Fibroblast of villous mesenchyme (primary cell): ENCODE measurements around the gene SCGB1D4. TPM values are rescaled to one million over a fixed set of nuclear protein-coding genes. Genes with fewer than 3 reads are reported as not detected.

Experiments
- DNase-seq: peaks from one replicate; pipeline ENCODE4 v3.0.0-alpha.2; 2010; ENCODE audit warnings: low read depth
- H3K4me3 ChIP-seq: 2 replicates; pipeline ENCODE4 v1.5.1; 2011; ENCODE audit warnings: low read depth, mild to moderate bottlenecking, low read length
- CTCF ChIP-seq: IDR thresholded peaks from 2 replicates; pipeline ENCODE4 v1.5.1; 2012; ENCODE audit warnings: low read depth, mild to moderate bottlenecking, low read length; ENCODE audit not compliant: insufficient read depth
- total RNA-seq: library from RNA; depleted of rRNA; stranded (reverse); fragments of >200 nt; gene quantifications from 2 replicates; pipeline ENCODE4 v1.2.3, GENCODE V29; 2012

SCGB1D4 gene
- total RNA-seq, 1 donor, result not detected

- DNase-seq, result no peak
- TF ChIP-seq CTCF, result no peak
- no peak overlapping the region for H3K4me3 ChIP-seq
These were observed 38.5 kb downstream of the SCGB1D4 start for GRCh38 chr11:62260261-62260953.

- H3K4me3 ChIP-seq, result no peak overlapping the region
- no peak for TF ChIP-seq CTCF
- DNase-seq, result no peak
These were observed 42.6 kb downstream of the SCGB1D4 start for GRCh38 chr11:62256281-62256680.

- H3K4me3 ChIP-seq, result no peak overlapping the region
- TF ChIP-seq CTCF, result no peak
- no peak for DNase-seq
These were observed 44.8 kb downstream of the SCGB1D4 start for GRCh38 chr11:62253999-62254542.

GRCh38 chr11:62251698-62252097 lies 47.2 kb downstream of the SCGB1D4 start:
- no peak overlapping the region for H3K4me3 ChIP-seq
- no peak for TF ChIP-seq CTCF
- DNase-seq, result no peak

Other genes with a start within 250 kb of the SCGB1D4 start
- 26.7 and 39.3 TPM in 2 replicates for gene INCENP, start 175.1 kb downstream of the SCGB1D4 start, total RNA-seq
- gene SCGB1D1, start 108.9 kb downstream of the SCGB1D4 start, total RNA-seq, result not detected in 2 replicates
- not detected in 2 replicates for gene SCGB2A1, start 90.4 kb downstream of the SCGB1D4 start, total RNA-seq
- not detected in 2 replicates for gene SCGB1D2, start 56.8 kb downstream of the SCGB1D4 start, total RNA-seq
- not detected in 2 replicates for gene SCGB2A2, start 28.9 kb downstream of the SCGB1D4 start, total RNA-seq
- gene ASRGL1, start 38.4 kb upstream of the SCGB1D4 start, total RNA-seq, result 0.97 and 1.3 TPM in 2 replicates
- gene SCGB1A1, start 120.0 kb upstream of the SCGB1D4 start, total RNA-seq, result not detected in 2 replicates
- 474 and 514 TPM in 2 replicates for gene AHNAK, start 247.7 kb upstream of the SCGB1D4 start, total RNA-seq